ENCODE results near the gene COL4A2.

DNA sequence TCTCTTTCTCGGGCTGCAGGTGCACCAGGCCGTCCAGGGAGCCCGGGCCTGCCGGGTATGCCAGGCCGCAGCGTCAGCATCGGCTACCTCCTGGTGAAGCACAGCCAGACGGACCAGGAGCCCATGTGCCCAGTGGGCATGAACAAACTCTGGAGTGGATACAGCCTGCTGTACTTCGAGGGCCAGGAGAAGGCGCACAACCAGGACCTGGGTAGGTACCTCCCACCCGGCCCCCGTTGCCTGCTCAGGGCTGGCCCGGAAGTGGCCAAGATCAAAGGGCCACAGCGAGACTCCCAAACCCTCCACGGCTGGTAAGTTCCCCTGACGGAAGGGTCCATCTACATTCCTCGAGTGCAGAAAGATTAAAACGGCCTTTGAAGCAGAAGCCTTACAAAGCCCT is 199.3 kb downstream of the COL4A2 start:
- TF ChIP-seq, protein P1, sequence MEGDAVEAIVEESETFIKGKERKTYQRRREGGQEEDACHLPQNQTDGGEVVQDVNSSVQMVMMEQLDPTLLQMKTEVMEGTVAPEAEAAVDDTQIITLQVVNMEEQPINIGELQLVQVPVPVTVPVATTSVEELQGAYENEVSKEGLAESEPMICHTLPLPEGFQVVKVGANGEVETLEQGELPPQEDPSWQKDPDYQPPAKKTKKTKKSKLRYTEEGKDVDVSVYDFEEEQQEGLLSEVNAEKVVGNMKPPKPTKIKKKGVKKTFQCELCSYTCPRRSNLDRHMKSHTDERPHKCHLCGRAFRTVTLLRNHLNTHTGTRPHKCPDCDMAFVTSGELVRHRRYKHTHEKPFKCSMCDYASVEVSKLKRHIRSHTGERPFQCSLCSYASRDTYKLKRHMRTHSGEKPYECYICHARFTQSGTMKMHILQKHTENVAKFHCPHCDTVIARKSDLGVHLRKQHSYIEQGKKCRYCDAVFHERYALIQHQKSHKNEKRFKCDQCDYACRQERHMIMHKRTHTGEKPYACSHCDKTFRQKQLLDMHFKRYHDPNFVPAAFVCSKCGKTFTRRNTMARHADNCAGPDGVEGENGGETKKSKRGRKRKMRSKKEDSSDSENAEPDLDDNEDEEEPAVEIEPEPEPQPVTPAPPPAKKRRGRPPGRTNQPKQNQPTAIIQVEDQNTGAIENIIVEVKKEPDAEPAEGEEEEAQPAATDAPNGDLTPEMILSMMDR (IDR thresholded peaks at IDR 0.05), result no peak
- TF ChIP-seq POLR2A (IDR thresholded peaks at IDR 0.05; ENCODE audit: low read depth) (no peak), EP300 (IDR thresholded peaks at IDR 0.05) (no peak)

Measured in esophagus muscularis mucosa (tissue), 4 donors.